A673 (cell line): ENCODE data around the gene TAPBP. TPM values are rescaled to one million over a fixed set of nuclear protein-coding genes. Genes with fewer than 3 reads are reported as not detected.
"Not testable (repeated sequence)": the region's sequence is repeated elsewhere in the genome, so short reads cannot be mapped to it uniquely, and the experiment has no call there.

ENCODE experiments used
- BruUV-seq: library from RNA; stranded (reverse); fragments of 400-500 nt; replicated peaks from 2 replicates; lab custom pipeline; 2021; lab: Mats Ljungman, UMichigan
- CTCF ChIA-PET: fragments of 300-600 bp; sonication (Branson Sonifier 250); formaldehyde crosslinking; loops from one replicate; lab custom pipeline; 2022; ENCODE audit warnings: antibody characterized with exemption; lab: Charles Lee
- POLR2A ChIA-PET: fragments of 300-600 bp; sonication (Branson Sonifier 250); formaldehyde crosslinking; loops from one replicate; lab custom pipeline; 2022; ENCODE audit warnings: antibody characterized with exemption; ENCODE audit not compliant: low non-redundant PET; lab: Charles Lee
- DNase-seq: peaks from one replicate; pipeline ENCODE4 v3.0.0-alpha.2; 2015; ENCODE audit warnings: low spot score
- H3K27ac ChIP-seq: fragments of 200-600 bp; sonication (generic); 2 replicates; pipeline ENCODE4 v1.5.1; 2016; ENCODE audit warnings: mixed run types, low read depth, mild to moderate bottlenecking, mixed read lengths, antibody characterized with exemption, low read length; ENCODE audit not compliant: poor library complexity, severe bottlenecking
- H3K27me3 ChIP-seq: fragments of 200-600 bp; sonication (generic); replicated peaks from 2 replicates; pipeline ENCODE4 v1.6.1; 2017; ENCODE audit warnings: mixed run types, low read depth, mild to moderate bottlenecking, mixed read lengths, antibody characterized with exemption, low read length; ENCODE audit not compliant: insufficient read depth, poor library complexity
- H3K36me3 ChIP-seq: fragments of 200-600 bp; sonication (generic); 2 replicates; pipeline ENCODE4 v1.6.1; 2016; ENCODE audit warnings: mixed run types, mild to moderate bottlenecking, mixed read lengths, antibody characterized with exemption, low read length; ENCODE audit not compliant: insufficient read depth, poor library complexity, severe bottlenecking
- H3K4me1 ChIP-seq: fragments of 200-600 bp; sonication (generic); 2 replicates; pipeline ENCODE4 v1.6.1; 2017; ENCODE audit warnings: mixed run types, mild to moderate bottlenecking, mixed read lengths, antibody characterized with exemption, low read length; ENCODE audit not compliant: insufficient read depth, poor library complexity, severe bottlenecking
- H3K4me3 ChIP-seq: fragments of 200-600 bp; sonication (generic); 2 replicates; pipeline ENCODE4 v1.5.1; 2016; ENCODE audit warnings: low read depth, mixed run types, mild to moderate bottlenecking, mixed read lengths, low read length; ENCODE audit not compliant: poor library complexity, severe bottlenecking
- H3K9me3 ChIP-seq: fragments of 200-600 bp; sonication (generic); 2 replicates; pipeline ENCODE4 v1.6.1; 2016; ENCODE audit warnings: mixed run types, low read depth, mild to moderate bottlenecking, mixed read lengths, antibody characterized with exemption, low read length; ENCODE audit not compliant: poor library complexity, severe bottlenecking
- CTCF ChIP-seq: fragments of 300-800, 200-600 bp; sonication (generic); conservative IDR thresholded peaks from 2 replicates; pipeline ENCODE4 v1.5.1; 2017; ENCODE audit warnings: low read depth, mild to moderate bottlenecking, antibody characterized with exemption, low read length, moderate library complexity, mixed read lengths
- EZH2 ChIP-seq: fragments of 200-600 bp; sonication (generic); IDR thresholded peaks from 2 replicates; pipeline ENCODE4 v1.6.1; 2017; ENCODE audit warnings: borderline replicate concordance, low read depth, mild to moderate bottlenecking, mixed read lengths, antibody characterized with exemption, low read length; ENCODE audit not compliant: poor library complexity, severe bottlenecking
- intact Hi-C: fragments of 100-400 bp; cut with micrococcal nuclease; formaldehyde crosslinking; loops from one replicate; pipeline ENCODE4 v1.10.0; 2022; ENCODE audit not compliant: unreplicated experiment
- total RNA-seq: library from RNA; stranded (reverse); gene quantifications from 2 replicates; pipeline ENCODE4 v1.2.3, GENCODE V29; 2021

Gene TAPBP
- total RNA-seq, 1 experiment from 2014 or later: 87.8 TPM

GRCh38 chr6:33344701-33345697 lies 31.1 kb upstream of the TAPBP start:
- no peak overlapping the region for H3K4me3 ChIP-seq

GRCh38 chr6:33343953-33344611 lies 30.2 kb upstream of the TAPBP start:
- no peaks in the 10 kb centered on the region for H3K4me1 ChIP-seq
- ChIA-PET POLR2A (interaction anchor here (0.5 kb wide), 1 partner anchor 26 kb away, joined by 5 read pairs; no protein-coding TSS in a partner anchor), CTCF (interaction anchor here (0.7 to 0.8 kb wide), 2 partner anchors 38 to 462 kb away, joined by 3 to 8 read pairs; no protein-coding TSS in a partner anchor)
- no peaks in the 10 kb centered on the region for H3K9me3 ChIP-seq
- H3K27me3 ChIP-seq: no peaks in the 10 kb centered on the region
- H3K27ac ChIP-seq: no peak overlapping the region
- no peak for DNase-seq
- no peak overlapping the region for H3K4me3 ChIP-seq
- no peak for TF ChIP-seq EZH2
- TF ChIP-seq CTCF: no peak
- no peaks in the 10 kb centered on the region for H3K36me3 ChIP-seq
- intact Hi-C loops: no loop called here
- BruUV-seq: no TSS peak

More at GRCh38 chr6:33344701-33345697, 31.1 kb upstream of the TAPBP start:
- no peaks in the 10 kb centered on the region for H3K36me3 ChIP-seq
- intact Hi-C loops: no loop called here
- no peak overlapping the region for H3K27ac ChIP-seq
- H3K27me3 ChIP-seq: no peaks in the 10 kb centered on the region
- H3K4me1 ChIP-seq: no peaks in the 10 kb centered on the region
- BruUV-seq: no TSS peak
- H3K9me3 ChIP-seq: no peaks in the 10 kb centered on the region
- DNase-seq: peak; percentile 78
- ChIA-PET POLR2A (interaction anchor here (0.7 kb wide), 1 partner anchor 64 kb away, joined by 5 read pairs; no protein-coding TSS in a partner anchor), CTCF (interaction anchor here (0.5 to 1.0 kb wide), 6 partner anchors 10 to 67 kb away, joined by 3 to 7 read pairs (median 3); no protein-coding TSS in a partner anchor)
- TF ChIP-seq EZH2 (no peak), CTCF (peak; percentile 64)

GRCh38 chr6:33343606-33343952 lies 29.7 kb upstream of the TAPBP start:
- BruUV-seq, intact Hi-C loops, H3K27ac ChIP-seq, POLR2A ChIA-PET, H3K36me3 ChIP-seq, DNase-seq, H3K4me3 ChIP-seq, H3K27me3 ChIP-seq, H3K9me3 ChIP-seq, H3K4me1 ChIP-seq: not testable (repeated sequence)
- CTCF ChIA-PET: interaction anchor here (0.7 kb wide), 1 partner anchor 463 kb away, joined by 8 read pairs; no protein-coding TSS in a partner anchor
